H54 (cell line): ENCODE results near the gene HAO1.

Experiments used
- DNase-seq: peaks from one replicate; pipeline ENCODE4 v3.0.0; 2011; ENCODE audit warnings: low spot score, mixed read lengths; ENCODE audit not compliant: insufficient read length
- FAIRE-seq: peaks from 3 replicates; lab custom pipeline; 2011; peaks lifted over from hg19 to GRCh38; lab: Jason Lieb, UNC
- POLR2A ChIP-seq: IDR thresholded peaks from 2 replicates; pipeline ENCODE4 v1.6.1; 2011; ENCODE audit warnings: low read depth, mild to moderate bottlenecking, low read length

Gene HAO1

DNA sequence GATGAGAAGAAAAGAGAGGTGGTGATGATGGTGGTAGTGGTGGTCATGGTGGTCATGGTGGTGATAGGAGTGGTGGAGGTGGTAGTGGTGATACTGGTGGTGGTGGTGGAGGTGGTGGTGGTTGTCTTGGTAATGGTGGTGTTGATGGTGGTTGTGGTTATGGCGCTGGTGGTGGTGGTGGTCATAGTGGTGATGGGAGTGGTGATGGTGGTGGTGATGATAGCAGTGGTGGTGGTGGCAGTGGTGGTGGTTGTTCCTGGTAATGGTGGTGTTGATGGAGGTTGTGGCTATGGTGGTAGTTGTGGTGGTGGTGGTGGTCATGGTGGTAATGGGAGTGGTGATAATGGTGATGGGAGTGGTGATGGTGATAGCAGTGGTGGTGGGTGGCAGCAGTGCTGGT is 36.8 kb downstream of the HAO1 start:
- no peak for TF ChIP-seq POLR2A
- DNase-seq (no peak), FAIRE-seq (no peak)

DNA sequence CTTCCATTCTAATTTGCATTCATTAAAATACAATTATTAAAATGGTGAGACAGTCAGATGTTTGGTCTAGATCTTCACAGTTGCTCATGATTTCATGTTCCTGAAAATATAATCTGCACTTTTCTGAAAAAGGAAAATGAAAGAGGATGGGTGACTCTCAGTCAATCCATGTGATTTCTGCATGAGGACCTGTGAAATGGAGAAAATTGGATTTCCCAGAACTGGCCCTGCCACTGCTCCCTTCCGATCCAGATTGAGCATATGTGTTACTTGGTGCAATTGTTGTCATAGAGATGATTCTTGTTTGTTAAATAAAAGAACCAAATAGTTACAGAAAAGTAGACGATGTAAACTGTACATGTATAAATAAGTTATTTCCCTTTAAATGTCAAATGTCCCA is 37.4 kb downstream of the HAO1 start:
- FAIRE-seq (no peak), DNase-seq (no peak)
- no peak for TF ChIP-seq POLR2A

DNA sequence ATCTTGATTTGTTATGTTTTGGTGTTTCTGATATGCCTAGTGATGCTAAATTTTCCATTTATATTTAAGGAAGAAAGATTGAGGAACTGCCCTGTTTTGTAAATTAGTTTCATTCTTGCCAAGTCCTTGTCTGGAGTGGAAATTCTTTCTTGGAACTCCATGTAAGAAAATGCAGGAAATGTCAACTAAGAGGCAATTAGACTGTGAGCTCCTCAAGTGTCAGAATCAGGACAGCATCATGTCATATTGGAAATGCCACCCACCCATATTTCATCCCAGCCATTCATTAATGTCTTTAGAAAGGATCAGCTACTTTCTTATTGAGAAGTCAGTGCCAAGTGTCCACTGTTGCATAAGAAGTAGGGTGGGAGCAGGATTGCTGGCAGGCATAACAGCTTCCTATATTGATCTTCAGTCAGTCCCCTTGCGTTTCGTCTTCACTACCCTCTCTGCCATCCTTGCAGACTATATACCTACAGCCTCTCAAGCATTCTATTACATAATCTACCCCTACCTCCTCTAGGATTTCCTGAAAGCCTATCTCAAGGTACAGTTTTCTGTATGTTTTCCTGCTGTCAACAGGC is 42.4 kb downstream of the HAO1 start:
- FAIRE-seq (no peak), DNase-seq (no peak)
- no peak for TF ChIP-seq POLR2A

DNA sequence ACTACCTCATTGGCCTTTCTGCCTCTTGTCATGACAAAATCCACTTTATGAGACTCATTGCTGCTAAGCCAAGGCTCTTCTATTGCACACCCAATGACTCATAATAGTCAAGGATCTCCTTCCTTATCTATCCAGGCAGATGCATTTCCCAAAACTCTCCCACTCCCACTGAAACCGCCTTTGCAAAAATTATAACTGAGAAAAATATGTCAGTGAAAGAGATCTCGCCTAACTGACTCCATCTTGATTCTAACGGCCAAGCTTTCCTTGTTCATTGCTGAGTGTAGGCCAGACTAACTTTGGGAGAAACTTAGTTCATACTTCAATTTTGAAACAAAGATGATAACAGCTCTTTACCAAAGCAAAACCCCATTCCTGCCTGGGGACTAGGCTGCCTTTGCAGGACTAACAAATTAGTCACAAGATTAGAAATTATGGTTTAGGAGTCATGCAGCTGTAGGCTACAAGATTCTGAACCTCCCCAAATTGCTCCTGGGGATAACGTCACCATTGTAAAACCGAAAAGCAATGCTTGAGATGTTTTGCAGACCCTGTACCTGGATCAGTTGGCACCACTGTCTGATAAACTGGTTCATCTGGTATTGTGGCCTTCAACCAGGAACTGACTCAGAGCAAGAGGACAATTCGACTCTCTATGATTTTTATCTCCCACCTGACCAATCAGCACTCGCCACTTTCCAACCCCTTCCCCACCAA is 47.1 kb downstream of the HAO1 start:
- no peak for TF ChIP-seq POLR2A
- DNase-seq = no peak
- no peak for FAIRE-seq

DNA sequence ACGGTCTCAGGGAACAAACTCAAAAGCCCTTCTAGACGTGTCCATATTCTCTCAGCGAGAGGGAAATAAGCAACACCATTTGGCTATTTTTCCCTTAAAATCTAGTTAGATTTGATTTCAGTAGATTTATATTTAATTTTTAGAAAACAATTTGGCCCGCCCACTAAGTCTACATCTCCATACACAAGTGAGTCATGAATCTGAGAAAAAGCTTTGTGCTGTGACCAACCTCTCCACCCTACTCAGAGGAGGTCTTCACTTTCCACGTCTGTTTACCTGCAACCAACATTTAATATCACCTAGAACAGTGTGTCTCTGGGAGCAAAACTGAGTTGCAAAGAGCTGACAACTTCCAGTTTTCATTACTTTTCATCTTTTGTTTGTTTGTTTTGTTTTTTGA is 48.6 kb downstream of the HAO1 start:
- FAIRE-seq (no peak), DNase-seq (no peak)
- no peak for TF ChIP-seq POLR2A

DNA sequence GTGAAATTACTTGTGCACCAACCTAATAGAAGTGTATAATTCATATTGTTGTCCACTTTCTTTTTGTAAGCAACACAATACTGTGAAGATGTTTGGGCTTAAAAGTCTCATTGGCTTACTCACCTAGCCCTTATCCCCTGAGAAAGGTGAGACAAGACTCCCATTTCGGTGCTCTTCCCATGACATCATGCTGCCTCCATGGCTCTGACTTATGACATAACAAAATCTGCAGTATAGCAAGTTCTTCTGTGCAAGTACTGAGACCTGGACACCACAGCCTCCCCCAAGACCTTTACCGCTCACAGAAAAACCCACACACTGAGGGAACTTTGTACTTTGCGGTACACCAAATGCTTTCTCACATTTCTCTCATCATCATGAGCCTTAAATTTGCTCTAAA is 50.5 kb downstream of the HAO1 start:
- no peak for FAIRE-seq
- no peak for DNase-seq
- no peak for TF ChIP-seq POLR2A

DNA sequence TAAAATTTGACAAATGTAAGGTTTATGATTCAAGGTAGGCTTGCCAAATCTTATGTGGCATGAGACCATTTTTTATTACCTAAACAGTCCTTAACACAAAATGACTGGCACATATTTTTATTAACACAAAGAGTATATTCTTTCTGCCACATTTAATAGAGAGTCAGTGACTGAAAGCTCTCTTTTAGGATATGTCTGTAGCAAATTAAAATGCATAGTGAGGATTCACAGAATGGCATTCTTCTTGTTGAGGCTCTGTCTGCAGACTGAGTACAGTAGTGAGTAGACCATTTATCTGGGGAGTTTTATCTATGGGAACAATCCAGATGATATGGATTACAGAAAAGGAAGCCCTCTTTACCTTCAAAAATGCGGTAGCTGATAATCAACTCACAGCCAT is 56.5 kb downstream of the HAO1 start:
- no peak for FAIRE-seq

DNA sequence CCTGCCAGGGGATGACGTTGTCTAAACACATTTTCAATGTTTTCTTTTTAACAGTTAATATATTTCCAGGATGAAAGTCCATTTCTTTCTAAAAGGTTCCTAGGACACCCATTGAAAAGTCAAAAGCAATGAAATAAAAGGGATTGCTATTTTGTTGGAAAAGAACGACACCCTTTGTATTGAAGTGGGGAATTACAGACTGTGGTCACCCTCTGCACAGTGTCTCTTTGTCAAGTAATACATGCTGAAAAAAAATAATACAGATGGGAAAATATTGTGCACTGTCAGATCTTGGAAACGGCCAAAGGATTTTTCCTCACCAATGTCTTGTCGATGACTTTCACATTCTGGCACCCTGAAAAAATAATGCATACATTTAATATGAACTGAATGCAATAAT is 56.9 kb downstream of the HAO1 start:
- TF ChIP-seq POLR2A = no peak
- no peak for FAIRE-seq
- no peak for DNase-seq

More for the DNA sequence above, 56.5 kb downstream of the HAO1 start:
- no peak for TF ChIP-seq POLR2A
- DNase-seq = no peak

DNA sequence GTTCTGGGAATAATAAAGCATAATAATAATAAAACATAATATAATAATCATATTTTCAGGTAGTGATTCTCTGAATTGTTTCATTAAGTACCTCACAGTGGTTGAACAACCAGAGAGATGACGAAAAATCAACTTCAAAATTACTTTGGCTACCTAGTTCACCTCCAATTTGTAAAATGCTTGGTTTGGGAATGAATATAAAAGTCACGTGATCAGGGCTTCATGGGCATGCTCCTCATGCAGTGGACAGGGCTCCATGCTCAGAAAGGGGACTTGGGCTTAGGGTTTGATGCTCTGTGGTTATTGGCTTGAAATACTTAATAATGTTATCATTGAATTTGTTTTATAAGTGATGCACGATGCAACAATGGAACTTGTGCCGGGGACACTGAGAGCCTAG is 58.2 kb downstream of the HAO1 start:
- FAIRE-seq = no peak
- no peak for DNase-seq
- no peak for TF ChIP-seq POLR2A

DNA sequence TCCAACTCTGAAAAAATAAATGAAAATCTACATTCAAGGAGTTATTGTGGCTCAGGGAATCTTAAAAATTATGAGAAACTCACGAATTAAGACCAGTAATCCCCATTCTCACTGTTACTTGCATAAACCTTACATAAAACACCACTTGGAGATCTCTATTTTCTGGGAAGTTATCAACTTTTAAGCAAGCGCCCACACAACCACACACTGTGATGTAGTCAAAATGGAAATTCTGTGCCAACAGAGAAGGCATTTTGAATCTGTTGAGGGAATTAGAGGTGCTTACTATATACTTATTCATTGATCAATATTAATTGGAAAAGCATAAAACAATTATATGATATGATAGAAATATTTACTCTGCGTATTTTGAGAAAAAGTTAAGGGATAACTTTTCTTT is 58.7 kb downstream of the HAO1 start:
- FAIRE-seq (no peak), DNase-seq (no peak)
- TF ChIP-seq POLR2A = no peak

DNA sequence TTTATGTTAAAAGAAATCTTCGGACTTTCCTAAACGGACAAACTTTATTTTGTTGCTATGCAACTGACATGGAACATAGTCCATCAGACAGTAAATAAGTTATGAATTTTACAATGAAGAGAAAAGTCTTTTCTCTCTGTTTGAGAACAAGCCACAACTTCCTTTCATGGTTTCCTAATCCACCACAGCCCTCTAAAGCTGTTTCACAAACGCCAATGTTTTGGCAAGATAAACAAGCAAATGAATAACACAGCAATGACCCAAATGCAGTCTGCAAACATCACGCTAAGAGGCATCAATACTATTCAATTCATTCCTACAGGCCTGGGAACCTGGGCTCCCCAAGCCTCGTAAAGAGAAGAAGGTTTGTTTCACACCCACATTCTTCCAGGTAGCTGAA is 60.4 kb downstream of the HAO1 start:
- TF ChIP-seq POLR2A = no peak
- DNase-seq (no peak), FAIRE-seq (no peak)

DNA sequence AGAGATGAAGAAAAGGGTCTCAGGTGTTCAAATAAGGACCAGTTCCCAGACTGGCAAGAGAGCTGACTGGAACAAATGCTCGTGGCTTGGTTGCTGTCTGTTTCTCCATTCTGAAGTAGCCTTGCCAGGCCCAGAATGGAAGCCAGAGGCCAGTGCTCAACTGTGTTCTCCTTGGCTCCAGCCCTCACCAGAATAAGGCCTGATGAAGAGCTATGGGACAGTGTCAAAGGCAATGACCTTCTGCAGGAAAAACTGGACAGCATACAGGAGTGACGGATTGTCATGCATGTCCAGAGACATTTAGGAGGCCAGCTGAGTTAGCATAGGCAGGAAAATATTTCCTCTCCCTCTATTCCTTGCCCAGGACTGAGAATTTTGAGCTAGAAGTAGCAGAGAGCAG is 72.2 kb downstream of the HAO1 start:
- no peak for FAIRE-seq
- DNase-seq = no peak
- no peak for TF ChIP-seq POLR2A

DNA sequence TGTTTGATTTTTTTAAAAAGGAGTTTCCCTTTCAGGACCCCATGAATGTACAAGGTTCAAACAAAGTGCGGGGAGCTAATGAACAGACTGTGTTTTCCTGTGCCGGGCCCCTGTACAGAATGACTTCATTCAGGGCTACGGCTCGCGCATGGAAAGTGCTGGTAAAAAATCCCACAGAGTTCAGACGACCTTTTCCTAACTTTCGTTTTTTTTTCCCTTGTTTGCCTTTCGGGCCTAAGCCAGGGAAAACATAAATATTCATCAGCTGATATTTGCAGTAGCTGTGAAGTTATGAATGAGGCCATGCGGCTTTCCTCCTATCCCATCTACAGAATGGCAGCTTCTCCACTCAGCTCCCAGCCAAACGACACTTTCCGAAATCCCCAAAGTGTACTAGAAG is 74.0 kb downstream of the HAO1 start:
- FAIRE-seq = no peak
- no peak for TF ChIP-seq POLR2A
- no peak for DNase-seq

DNA sequence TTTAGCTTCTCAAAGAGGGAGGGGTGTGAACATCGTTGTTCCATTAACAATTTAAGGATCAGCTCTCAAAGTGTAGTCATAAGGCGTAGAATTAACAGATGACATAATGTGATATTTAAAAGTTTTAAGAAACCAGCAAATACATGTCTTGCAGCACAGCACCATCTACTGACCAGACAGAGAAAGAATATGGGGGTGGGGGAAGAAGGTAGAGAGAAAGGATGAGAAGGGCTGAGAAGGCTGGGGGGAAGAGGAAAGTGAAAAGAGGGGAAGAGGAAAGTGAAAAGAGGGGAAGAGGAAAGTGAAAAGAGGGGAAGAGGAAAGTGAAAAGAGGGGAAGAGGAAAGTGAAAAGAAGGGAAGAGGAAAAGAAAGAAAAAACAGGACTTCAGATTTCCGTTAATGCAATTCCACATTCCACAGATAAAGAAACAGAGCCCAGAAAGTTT is 80.9 kb downstream of the HAO1 start:
- no peak for DNase-seq
- peak; percentile 86 for FAIRE-seq
- TF ChIP-seq POLR2A = no peak

DNA sequence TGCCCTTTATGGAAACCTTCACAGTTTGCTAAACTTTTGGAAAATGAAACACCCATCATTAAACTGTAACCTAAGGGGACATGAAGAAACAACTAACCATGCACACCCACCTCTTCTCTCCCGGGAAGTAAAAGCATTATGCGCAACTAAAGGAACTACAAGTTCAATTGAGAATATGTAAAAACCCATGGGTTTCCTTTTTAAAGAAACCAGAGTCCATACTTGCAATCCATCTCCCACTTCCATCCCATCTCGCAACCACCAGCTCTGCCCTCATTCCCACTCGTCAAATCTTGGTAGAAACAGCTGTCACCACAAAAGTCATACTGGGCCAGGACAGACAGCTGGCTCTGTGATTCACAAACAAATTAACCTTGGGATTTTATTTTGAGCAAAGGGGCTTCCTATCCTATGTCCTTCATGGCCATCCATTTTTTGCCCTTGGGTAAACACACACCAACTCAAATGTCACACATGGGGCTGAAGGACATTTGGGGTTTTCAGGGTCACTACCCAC is 81.5 kb downstream of the HAO1 start:
- FAIRE-seq (no peak), DNase-seq (no peak)
- TF ChIP-seq POLR2A = no peak

DNA sequence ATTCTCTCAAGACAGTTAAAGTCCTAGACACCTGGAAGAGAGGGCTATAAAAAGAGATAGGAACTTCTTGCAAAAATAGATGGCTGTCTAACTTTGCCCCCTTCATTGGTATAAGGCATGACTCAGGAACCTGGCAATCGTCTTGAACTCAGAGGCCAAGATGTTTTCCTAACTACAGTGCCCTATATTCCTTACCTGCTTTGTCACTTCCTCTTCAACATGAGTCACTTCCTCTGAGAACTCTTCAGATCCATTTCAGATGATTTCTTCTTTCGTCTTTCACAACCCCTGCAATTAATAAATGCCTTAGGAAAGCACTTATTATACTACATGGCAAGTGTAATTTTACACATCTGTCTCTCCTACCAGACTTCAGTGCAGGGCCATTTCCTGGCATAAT is 83.5 kb downstream of the HAO1 start:
- FAIRE-seq = peak; percentile 93
- TF ChIP-seq POLR2A = no peak

More for the DNA sequence above, 83.5 kb downstream of the HAO1 start:
- DNase-seq = peak; percentile 23
